Parathyroid adenoma (tissue), 2 donors: ENCODE measurements around the gene C1orf105.
"Not testable (repeated sequence)": the region's sequence is repeated elsewhere in the genome, so short reads cannot be mapped to it uniquely, and the experiment has no call there.

Source experiments
- H2AFZ ChIP-seq: fragments of 300-600 bp; sonication (generic); one replicate; pipeline ENCODE4 v1.7.0; 2017; ENCODE audit warnings: antibody characterized with exemption, mild to moderate bottlenecking
- H3K27ac ChIP-seq: fragments of 300-600 bp; sonication (generic); one replicate; pipeline ENCODE4 v1.7.0; 2017
- H3K27me3 ChIP-seq: fragments of 300-600 bp; sonication (generic); one replicate; pipeline ENCODE4 v1.7.0; 2017; ENCODE audit warnings: low read length; ENCODE audit not compliant: control insufficient read depth, insufficient read depth
- H3K36me3 ChIP-seq: fragments of 300-600 bp; sonication (generic); one replicate; pipeline ENCODE4 v1.7.0; 2017; ENCODE audit warnings: low read length; ENCODE audit not compliant: control insufficient read depth, insufficient read depth
- H3K4me1 ChIP-seq: fragments of 300-600 bp; sonication (generic); one replicate; pipeline ENCODE4 v1.7.0; 2017; ENCODE audit warnings: control low read depth
- H3K4me2 ChIP-seq: fragments of 300-600 bp; sonication (generic); one replicate; pipeline ENCODE4 v1.7.0; 2017; ENCODE audit warnings: low read length
- H3K4me3 ChIP-seq: fragments of 300-600 bp; sonication (generic); one replicate; pipeline ENCODE4 v1.7.0; 2017; ENCODE audit warnings: low read depth, low read length
- H3K79me2 ChIP-seq: fragments of 300-600 bp; sonication (generic); one replicate; pipeline ENCODE4 v1.7.0; 2017; ENCODE audit warnings: control low read depth
- H3K9ac ChIP-seq: fragments of 300-600 bp; sonication (generic); one replicate; pipeline ENCODE4 v1.7.0; 2017; ENCODE audit warnings: mild to moderate bottlenecking
- H3K9me3 ChIP-seq: fragments of 300-600 bp; sonication (generic); one replicate; pipeline ENCODE4 v1.7.0; 2017; ENCODE audit warnings: low read length; ENCODE audit not compliant: control insufficient read depth
- TF ChIP-seq, protein P1 (sequence below): fragments of 300-600 bp; sonication (generic); IDR thresholded peaks from one replicate; pipeline ENCODE4 v1.7.0; 2017; ENCODE audit warnings: antibody characterized with exemption, mild to moderate bottlenecking
- donor health status: primary hyperparathyroidism.

Gene C1orf105

DNA sequence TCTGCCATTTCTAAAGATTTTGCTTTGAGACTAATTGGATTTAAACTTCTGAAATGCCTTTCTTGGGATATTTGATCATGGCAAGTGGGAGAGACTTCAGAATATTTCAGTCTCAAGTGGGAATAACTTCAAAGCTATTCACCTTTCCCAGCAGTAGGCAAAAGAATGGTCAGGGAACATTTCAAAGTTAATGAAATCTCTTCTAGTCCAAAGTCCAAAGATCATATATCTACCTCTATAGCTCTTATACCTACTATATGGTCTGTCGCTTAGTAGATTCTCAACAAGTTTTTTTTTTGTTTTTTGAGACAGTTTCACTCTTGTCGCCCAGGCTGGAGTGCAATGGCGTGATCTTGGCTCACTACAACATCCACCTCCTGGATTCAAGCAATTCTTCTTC lies 67.9 kb downstream of the C1orf105 start:
- no peaks in the 10 kb centered on the region for H3K27me3 ChIP-seq
- no peak overlapping the region for H3K27ac ChIP-seq
- no peak overlapping the region for H2AFZ ChIP-seq
- H3K9me3 ChIP-seq: no peaks in the 10 kb centered on the region
- H3K9ac ChIP-seq: no peak overlapping the region
- no peaks in the 10 kb centered on the region for H3K79me2 ChIP-seq
- TF ChIP-seq, protein P1, sequence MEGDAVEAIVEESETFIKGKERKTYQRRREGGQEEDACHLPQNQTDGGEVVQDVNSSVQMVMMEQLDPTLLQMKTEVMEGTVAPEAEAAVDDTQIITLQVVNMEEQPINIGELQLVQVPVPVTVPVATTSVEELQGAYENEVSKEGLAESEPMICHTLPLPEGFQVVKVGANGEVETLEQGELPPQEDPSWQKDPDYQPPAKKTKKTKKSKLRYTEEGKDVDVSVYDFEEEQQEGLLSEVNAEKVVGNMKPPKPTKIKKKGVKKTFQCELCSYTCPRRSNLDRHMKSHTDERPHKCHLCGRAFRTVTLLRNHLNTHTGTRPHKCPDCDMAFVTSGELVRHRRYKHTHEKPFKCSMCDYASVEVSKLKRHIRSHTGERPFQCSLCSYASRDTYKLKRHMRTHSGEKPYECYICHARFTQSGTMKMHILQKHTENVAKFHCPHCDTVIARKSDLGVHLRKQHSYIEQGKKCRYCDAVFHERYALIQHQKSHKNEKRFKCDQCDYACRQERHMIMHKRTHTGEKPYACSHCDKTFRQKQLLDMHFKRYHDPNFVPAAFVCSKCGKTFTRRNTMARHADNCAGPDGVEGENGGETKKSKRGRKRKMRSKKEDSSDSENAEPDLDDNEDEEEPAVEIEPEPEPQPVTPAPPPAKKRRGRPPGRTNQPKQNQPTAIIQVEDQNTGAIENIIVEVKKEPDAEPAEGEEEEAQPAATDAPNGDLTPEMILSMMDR: no peak
- H3K4me2 ChIP-seq: no peak overlapping the region
- H3K36me3 ChIP-seq: no peaks in the 10 kb centered on the region
- H3K4me3 ChIP-seq: no peak overlapping the region
- no peaks in the 10 kb centered on the region for H3K4me1 ChIP-seq

DNA sequence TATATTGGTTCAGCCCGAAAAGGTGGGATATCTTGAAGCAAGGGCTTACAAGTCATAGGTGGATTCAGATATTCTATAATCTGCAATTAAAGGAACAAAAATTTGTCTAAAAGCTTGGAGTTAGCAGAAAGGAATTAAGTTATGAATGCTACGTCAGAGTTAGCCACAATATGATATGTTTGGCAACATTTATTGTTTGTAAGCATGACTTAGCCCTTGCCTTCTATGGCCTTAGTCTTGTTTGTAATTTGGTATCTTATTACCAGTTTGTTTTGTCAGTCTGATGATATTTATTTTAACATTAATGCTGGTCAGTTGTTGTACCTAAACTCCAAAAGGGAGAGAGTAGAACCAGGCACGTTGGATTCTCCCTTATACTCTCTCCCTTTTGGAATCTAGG lies 69.4 kb downstream of the C1orf105 start:
- Histone ChIP-seq H2AFZ (no peak overlapping the region), H3K4me1 (no peaks in the 10 kb centered on the region), H3K27me3 (no peaks in the 10 kb centered on the region), H3K9me3 (no peaks in the 10 kb centered on the region), H3K4me2 (no peak overlapping the region), H3K36me3 (no peaks in the 10 kb centered on the region), H3K27ac (no peak overlapping the region), H3K9ac (no peak overlapping the region), H3K4me3 (no peak overlapping the region), H3K79me2 (no peaks in the 10 kb centered on the region)
- TF ChIP-seq, protein P1: no peak

DNA sequence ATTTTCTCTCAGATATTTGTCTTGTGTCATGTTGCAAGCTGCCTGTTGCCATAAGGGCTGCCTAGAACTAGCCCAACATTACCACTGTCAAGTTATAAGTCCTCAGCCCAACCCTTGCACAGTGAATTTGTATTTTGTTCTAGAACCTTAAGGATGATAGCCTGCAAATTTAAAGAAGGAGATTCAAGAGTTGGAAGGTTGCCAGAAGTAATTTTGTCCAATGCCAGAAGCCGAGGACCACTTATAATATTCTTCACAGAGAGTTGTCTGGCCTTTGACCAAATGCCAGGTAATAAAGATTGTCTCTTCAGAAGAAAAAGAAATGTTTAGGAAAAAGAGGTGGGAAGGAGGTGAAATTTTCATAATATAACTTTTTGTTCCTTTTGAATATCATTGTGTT lies 71.9 kb downstream of the C1orf105 start:
- Histone ChIP-seq H3K4me3 (no peak overlapping the region), H3K36me3 (no peaks in the 10 kb centered on the region), H3K4me2 (no peak overlapping the region), H2AFZ (no peak overlapping the region), H3K27ac (no peak overlapping the region), H3K27me3 (no peaks in the 10 kb centered on the region), H3K79me2 (no peaks in the 10 kb centered on the region), H3K4me1 (peaks cover 10% of the 10 kb centered on the region), H3K9ac (no peak overlapping the region), H3K9me3 (no peaks in the 10 kb centered on the region)
- TF ChIP-seq, protein P1: no peak

DNA sequence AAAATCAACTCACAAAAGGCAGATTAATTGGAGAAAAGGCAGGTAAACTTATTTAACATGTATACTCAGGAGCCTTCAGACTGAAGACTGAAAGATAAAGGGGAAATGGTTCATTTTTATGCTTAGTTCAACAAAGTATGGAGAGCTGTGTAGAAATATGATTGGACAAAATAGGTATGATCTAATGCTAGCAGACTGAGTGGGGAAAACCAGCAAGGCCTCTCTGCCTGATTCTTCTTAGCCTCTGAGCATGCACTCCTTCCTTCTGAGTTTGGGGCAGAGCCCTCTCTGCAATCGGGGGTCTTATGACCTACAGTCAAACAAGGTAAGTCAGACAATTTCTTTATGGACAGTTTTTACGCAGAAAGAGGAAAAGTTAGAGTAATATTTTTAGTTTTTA lies 73.7 kb downstream of the C1orf105 start:
- Histone ChIP-seq H3K9me3 (no peaks in the 10 kb centered on the region), H3K36me3 (no peaks in the 10 kb centered on the region), H3K9ac (no peak overlapping the region), H2AFZ (no peak overlapping the region), H3K27ac (no peak overlapping the region), H3K4me2 (no peak overlapping the region), H3K4me3 (no peak overlapping the region), H3K79me2 (no peaks in the 10 kb centered on the region), H3K4me1 (peaks cover 18% of the 10 kb centered on the region), H3K27me3 (no peaks in the 10 kb centered on the region)
- TF ChIP-seq, protein P1: no peak

DNA sequence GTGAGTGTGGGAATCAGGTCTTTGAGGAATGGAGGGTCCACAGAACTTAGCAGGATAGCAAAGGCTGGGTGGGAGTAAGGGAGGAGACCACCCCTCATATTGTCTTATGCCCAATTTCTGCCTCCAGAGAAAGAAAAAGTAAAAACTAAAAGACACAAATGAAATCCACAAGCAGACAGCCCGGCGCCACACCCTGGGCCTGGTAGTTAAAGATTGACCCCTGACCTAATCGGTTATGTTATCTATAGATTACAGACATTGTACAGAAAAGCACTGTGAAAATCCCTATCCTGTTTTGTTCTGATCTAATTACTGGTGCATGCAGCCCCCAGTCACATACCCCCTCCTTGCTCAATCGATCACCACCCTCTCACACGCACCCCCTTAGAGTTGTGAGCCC lies 75.6 kb downstream of the C1orf105 start:
- H3K36me3 ChIP-seq, H3K4me3 ChIP-seq, H3K9me3 ChIP-seq, H3K4me2 ChIP-seq, H3K9ac ChIP-seq, H3K79me2 ChIP-seq, H3K27me3 ChIP-seq: not testable (repeated sequence)
- peak overlapping the region; percentile 97 for H3K27ac ChIP-seq
- peak overlapping the region; percentile 76 for H2AFZ ChIP-seq
- H3K4me1 ChIP-seq: peaks cover 20% of the 10 kb centered on the region
